ENCODE results near the gene A1BG. TPM values are rescaled to one million over a fixed set of nuclear protein-coding genes. Genes with fewer than 3 reads are reported as not detected.

The A1BG gene, protein sequence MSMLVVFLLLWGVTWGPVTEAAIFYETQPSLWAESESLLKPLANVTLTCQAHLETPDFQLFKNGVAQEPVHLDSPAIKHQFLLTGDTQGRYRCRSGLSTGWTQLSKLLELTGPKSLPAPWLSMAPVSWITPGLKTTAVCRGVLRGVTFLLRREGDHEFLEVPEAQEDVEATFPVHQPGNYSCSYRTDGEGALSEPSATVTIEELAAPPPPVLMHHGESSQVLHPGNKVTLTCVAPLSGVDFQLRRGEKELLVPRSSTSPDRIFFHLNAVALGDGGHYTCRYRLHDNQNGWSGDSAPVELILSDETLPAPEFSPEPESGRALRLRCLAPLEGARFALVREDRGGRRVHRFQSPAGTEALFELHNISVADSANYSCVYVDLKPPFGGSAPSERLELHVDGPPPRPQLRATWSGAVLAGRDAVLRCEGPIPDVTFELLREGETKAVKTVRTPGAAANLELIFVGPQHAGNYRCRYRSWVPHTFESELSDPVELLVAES
- polyA plus RNA-seq (ENCODE audit: low read depth in 6 of 6), result 10 to 100 TPM; 30.6 to 68.3 (median 50.9) TPM

DNA sequence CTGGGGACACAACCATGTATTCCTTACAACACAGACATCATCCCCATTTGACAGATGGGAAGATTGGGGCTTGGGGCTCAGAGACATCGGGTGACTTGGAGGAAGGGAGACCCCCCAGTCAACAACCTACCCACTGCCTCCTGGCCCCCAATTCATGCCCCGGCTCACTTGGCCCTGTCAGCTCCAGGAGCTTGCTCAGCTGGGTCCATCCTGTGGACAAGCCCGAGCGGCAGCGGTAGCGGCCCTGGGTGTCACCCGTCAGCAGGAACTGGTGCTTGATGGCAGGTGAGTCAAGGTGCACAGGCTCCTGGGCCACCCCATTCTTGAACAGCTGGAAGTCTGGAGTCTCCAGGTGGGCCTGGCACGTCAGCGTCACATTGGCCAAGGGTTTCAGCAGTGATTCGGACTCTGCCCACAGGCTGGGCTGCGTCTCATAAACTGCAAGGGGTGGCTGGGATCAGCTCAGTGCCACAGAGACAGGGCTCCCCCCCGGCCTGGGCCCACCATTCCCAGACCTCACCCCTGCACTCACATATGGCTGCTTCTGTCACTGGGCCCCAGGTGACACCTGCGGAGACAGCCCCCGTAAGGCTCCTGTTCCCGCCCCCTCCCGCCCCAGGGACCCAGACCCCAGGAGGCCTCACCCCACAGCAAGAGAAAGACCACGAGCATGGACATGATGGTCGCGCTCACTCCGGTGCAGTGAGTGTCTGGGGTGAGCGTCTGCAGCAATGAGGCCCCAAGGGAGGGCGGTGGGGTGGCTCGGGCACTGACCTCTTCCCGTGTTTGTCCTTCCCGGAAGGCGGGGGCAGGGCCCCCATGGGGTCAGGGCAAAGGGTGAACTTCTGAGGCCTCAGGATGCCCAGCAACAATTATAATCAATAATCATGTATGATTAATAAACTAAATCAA, at the start of gene A1BG:
Gene A1BG, minus strand, starts transcription at position 733 of the 912 bp plus-strand sequence. Its CDS starts 55 bp downstream, at position 678.
- no peak for ATAC-seq (ENCODE audit: low read depth in 2 of 2)
- Mint-ChIP-seq H3K27me3 (peaks cover 0 to 3% (median 0%) of the 10 kb centered on the region in 3 donors), H3K4me1 (peaks cover 12 to 36% (median 26%) of the 10 kb centered on the region in 3 donors), H3K36me3 (peaks cover 0 to 8% of the 10 kb centered on the region in 2 donors), H3K27ac (no peak within 1 kb of the TSS), H3K9me3 (no peaks in the 10 kb centered on the region), H3K4me3 (peak within 1 kb of the TSS in 2 of 8 donors; percentile 38 to 71)
- DNase-seq, result no peak

DNA sequence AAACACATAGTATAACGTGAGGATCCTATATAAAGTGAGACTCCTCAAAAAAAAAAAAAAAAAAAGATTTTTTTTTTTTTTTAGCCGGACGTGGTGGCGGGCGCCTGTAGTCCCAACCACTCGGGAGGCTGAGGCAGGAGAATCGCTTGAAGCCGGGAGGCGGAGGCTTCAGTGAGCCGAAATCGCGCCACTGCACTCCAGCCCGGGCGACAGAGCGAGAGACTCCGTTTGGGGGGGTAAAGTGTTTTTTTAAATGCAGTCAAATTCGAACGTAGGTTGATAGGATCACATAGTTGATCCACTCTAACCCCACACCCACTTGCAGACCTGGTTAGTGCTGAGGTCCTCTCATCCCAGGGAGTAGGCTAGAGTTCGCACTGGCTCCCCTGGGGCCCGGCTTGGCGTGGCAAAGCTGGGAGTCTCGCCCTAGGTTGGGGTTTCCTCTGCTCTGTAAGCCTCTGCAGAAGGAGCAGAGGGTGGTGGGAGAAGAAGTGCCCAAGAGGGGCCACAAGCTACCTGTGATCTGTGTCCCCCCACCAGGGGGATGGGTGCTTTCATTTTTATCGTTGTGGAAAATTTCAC, 48.6 kb upstream of the A1BG start:
- Mint-ChIP-seq H3K27ac (peak overlapping the region in 4 of 6 donors; percentile 90 to 99 (median 98)), H3K36me3 (no peaks in the 10 kb centered on the region), H3K4me1 (peaks cover 11 to 23% (median 18%) of the 10 kb centered on the region in 3 donors), H3K9me3 (no peaks in the 10 kb centered on the region), H3K27me3 (peaks cover 6 to 26% (median 14%) of the 10 kb centered on the region in 3 donors), H3K4me3 (peak overlapping the region in 7 of 8 donors; percentile 9 to 95 (median 90))
- ATAC-seq (ENCODE audit: low read depth in 2 of 2) (no peak), DNase-seq (no peak)

DNA sequence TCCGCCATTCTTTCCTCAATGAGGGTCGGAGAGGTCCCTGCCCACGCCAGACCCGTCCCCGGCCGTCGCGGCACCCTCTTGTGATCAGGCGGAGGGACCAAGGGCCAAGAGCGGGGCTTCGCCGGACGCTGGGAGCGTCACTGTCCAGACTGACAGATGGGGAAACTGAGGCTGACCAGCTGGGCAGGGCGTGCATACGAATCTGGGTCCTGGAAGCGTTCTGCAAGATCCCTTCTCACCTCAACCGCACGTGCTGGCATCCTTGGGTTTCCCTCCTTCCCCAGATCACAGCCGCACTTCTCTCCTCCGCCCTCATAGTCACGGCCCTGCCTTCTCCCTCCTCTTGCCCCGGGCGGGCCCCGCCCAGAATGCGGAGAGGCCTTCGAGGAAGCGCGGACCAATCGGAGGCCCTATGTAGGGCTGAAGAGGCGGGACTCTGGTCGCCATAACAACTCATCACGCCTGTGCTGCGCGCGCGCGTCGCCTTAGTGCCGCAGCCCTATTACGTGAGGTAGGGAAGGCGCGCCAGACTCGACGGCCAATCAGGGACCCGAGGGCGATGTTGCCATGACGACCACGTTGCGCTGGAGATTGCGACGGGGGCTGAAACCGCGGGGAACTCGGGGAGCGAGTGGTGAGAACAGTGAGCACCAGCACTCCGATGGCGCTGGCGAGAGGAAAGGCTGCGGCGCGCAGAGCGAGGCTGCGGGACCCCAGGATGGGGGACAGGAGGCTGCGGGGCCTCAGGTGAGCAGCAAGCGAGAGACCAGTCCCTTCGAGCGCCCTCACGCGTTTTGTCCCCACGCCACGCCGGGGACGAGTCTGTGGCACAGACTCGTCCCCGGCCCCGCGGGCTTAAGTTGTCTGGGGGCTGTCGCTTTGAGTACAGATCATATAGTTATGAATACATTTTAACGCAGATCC, 47.9 kb upstream of the A1BG start:
- peak overlapping the region; percentile 90 to 99 (median 98) for H3K27ac Mint-ChIP-seq
- H3K36me3 Mint-ChIP-seq, result no peaks in the 10 kb centered on the region
- no peaks in the 10 kb centered on the region for H3K9me3 Mint-ChIP-seq
- DNase-seq, result peak; percentile 99
- ATAC-seq (ENCODE audit: low read depth in 2 of 2), result peak; percentile 94 to 96
- peaks cover 6 to 28% (median 15%) of the 10 kb centered on the region in 3 donors for H3K27me3 Mint-ChIP-seq
- H3K4me3 Mint-ChIP-seq, result peak overlapping the region; percentile 79 to 95 (median 94)
- peaks cover 7 to 16% (median 13%) of the 10 kb centered on the region in 3 donors for H3K4me1 Mint-ChIP-seq

DNA sequence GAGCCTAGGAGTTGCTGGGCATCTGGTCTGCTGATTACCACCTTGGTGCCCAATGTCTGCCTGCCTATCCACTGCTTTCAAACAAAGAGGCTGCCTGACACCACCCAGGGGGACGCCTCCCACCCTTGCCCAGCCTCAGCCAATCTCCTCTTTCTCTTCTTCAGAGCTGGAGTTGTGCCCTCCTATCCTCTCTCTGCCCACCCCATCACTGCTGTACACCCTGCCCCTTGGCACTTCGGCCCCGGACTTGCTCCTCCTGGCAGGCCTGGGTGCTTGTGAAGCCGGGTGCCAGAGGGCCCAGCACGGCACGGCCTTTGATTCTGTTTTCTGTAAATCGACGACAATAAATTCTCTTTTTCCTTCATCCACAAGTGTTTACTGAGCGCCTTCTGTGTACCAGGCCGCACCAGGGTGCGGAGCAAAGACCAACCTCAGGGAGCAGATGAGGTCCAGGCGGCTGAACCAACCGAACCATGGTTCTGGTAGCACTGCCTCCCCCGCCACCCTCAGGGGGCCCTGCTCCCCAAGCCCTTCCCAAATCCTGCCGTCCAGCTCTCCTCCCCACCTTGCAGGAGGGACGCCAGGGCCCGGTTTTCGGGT, 47.1 kb upstream of the A1BG start:
- Mint-ChIP-seq H3K27ac (peak overlapping the region in 5 of 6 donors; percentile 33 to 99 (median 90)), H3K9me3 (no peaks in the 10 kb centered on the region), H3K4me1 (peaks cover 13 to 19% (median 16%) of the 10 kb centered on the region in 3 donors), H3K36me3 (no peaks in the 10 kb centered on the region), H3K4me3 (peak overlapping the region; percentile 41 to 95 (median 90)), H3K27me3 (peaks cover 6 to 34% (median 22%) of the 10 kb centered on the region in 3 donors)
- ATAC-seq (ENCODE audit: low read depth in 2 of 2) (no peak), DNase-seq (no peak)

DNA sequence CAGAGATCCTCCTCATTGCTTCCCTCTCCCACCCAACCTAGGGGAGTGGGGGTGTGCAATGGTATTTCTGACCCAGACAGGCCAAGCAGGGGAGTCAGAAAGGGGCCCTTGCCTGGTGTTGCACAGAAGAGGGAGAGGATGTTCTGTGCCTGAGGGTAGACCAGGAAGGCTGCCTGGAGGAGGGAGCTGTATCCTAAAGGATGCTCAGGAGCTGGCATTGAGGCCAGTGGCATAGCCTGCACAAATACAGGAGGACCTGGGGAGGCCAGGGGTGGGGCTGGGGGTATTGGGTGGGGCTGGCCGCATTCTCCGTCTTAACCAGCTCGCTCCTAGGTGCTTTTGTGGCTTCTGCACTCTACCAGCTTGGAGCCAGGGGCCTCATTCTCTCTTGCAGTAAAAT, 46.6 kb upstream of the A1BG start:
- peaks cover under 1 to 2% of the 10 kb centered on the region in 2 donors for H3K36me3 Mint-ChIP-seq
- no peak for DNase-seq
- no peaks in the 10 kb centered on the region for H3K9me3 Mint-ChIP-seq
- no peak overlapping the region for H3K27ac Mint-ChIP-seq
- no peak for ATAC-seq (ENCODE audit: low read depth in 2 of 2)
- peaks cover 13 to 19% (median 16%) of the 10 kb centered on the region in 3 donors for H3K4me1 Mint-ChIP-seq
- H3K27me3 Mint-ChIP-seq, result peaks cover 6 to 34% (median 23%) of the 10 kb centered on the region in 3 donors
- peak overlapping the region in 7 of 8 donors; percentile 42 to 93 (median 62) for H3K4me3 Mint-ChIP-seq

DNA sequence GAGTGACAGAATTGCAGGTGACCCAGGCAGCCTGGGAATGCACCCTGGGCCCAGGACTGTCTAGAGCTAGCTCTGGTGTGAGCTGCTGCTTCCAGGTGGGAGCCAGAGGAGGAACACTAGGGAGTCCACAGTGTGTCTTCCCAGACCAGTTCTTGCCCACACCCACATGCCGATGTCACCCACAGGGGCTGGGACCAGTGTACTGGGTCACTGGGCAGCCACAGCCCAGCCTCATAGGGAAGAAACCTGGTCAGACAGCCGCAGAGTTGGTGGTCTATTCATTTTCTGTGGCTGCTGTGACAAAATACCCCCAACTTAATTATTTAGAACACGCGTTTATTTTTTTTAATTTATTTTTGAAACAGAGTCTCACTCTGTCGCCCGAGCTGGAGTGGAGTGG, 45.3 kb upstream of the A1BG start:
- peaks cover 8 to 14% of the 10 kb centered on the region in 2 donors for H3K36me3 Mint-ChIP-seq
- peaks cover 16 to 26% (median 24%) of the 10 kb centered on the region in 3 donors for H3K4me1 Mint-ChIP-seq
- no peak for ATAC-seq (ENCODE audit: low read depth in 2 of 2)
- DNase-seq, result no peak
- H3K27me3 Mint-ChIP-seq, result peaks cover 6 to 34% (median 23%) of the 10 kb centered on the region in 3 donors
- H3K9me3 Mint-ChIP-seq, result no peaks in the 10 kb centered on the region
- peak overlapping the region in 1 of 6 donors; percentile 57 for H3K27ac Mint-ChIP-seq
- no peak overlapping the region for H3K4me3 Mint-ChIP-seq

DNA sequence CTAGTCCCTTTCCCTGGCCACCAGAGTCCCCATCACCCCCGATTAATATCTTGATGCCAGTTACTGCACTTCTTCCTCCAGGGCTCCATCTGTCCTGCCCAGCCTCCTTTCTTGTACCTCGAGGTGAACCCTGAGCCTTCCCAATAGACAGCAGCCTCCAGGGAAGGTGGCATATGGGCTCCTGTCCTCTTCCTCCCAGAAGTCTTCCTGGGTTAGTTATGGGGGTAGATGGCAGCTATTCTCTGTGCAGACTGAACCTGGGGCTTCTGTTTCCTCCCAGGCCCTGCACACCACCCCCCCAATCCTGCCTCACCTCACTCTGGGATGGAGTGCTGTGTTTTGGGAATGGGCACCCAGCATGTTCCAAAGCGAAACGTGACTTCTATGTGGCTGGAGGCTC, 44.8 kb upstream of the A1BG start:
- DNase-seq (no peak), ATAC-seq (ENCODE audit: low read depth in 2 of 2) (no peak)
- peaks cover 6 to 34% (median 23%) of the 10 kb centered on the region in 3 donors for H3K27me3 Mint-ChIP-seq
- H3K4me1 Mint-ChIP-seq, result peaks cover 16 to 26% (median 25%) of the 10 kb centered on the region in 3 donors
- H3K27ac Mint-ChIP-seq, result no peak overlapping the region
- H3K9me3 Mint-ChIP-seq, result no peaks in the 10 kb centered on the region
- H3K4me3 Mint-ChIP-seq, result peak overlapping the region in 2 of 8 donors; percentile 29 to 71
- peaks cover 11 to 19% of the 10 kb centered on the region in 2 donors for H3K36me3 Mint-ChIP-seq

DNA sequence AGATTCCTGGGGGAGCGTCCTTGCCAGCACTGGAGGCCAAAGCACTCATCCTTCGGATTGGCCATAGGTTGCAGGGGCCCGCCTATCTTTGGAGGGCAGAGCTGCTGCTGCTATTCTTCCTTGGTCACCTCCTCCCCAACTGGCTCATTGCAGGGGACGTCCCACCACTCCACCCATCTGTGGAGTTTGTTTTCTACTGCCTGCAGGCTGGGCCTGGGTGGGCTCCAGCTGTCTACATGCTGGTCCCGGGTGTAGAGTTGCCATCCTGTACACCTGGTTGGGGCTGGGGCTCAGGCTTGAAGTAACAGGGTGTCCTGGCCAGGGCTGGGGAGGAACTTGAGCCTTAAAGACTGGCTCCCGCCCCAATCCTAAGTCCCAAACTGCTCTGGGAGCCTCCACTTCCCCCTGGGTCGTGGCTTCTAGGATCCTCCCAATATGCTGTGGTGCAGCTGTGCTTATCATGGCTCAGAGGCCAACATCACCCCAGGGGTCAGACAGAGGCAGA, 44.3 kb upstream of the A1BG start:
- peaks cover 11 to 23% of the 10 kb centered on the region in 2 donors for H3K36me3 Mint-ChIP-seq
- no peak overlapping the region for H3K27ac Mint-ChIP-seq
- DNase-seq (no peak), ATAC-seq (ENCODE audit: low read depth in 2 of 2) (no peak)
- H3K4me1 Mint-ChIP-seq, result peaks cover 20 to 26% (median 25%) of the 10 kb centered on the region in 3 donors
- H3K4me3 Mint-ChIP-seq, result peak overlapping the region in 4 of 8 donors; percentile 24 to 71 (median 43)
- peaks cover 6 to 34% (median 23%) of the 10 kb centered on the region in 3 donors for H3K27me3 Mint-ChIP-seq
- no peaks in the 10 kb centered on the region for H3K9me3 Mint-ChIP-seq

DNA sequence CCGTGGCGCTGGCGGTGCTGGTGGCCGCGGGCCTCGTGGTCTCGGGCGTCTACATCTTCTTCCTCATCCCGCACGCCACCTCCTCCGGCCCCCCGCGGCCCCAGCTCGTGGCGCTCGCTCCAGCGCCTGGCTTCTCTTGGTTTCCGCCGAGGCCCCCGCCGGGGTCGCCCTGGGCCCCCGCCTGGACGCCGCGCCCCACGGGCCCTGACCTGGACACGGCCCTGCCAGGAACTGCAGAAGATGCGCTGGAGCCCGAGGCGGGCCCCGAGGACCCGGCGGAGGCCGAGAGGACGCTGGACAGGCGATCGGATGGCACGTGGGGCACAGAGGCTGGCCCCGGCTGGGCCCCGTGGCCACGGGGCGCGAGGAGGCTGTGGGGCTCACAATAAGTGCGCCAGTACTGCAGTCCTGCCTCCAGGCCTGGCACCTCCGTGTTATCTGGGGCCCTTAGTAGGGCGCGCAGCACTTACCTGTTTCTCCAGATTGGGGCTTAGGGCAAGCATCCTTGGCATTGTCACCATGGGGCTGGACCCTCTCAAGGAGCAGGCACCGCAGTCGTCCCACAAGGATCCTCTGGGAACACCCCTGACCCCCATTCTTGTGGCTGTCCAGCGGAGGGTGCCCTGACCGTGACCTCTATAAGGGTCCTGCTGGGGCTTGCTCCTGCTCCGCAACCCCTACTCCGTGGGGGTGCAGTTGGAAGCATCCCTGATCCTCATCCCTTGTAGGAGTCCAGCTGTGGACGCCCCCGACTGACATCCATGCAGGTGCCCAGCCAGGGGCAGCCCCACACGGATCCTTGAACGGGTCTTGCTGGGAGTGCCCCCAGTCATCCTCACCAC, 43.6 kb upstream of the A1BG start:
- DNase-seq (no peak), ATAC-seq (ENCODE audit: low read depth in 2 of 2) (no peak)
- H3K4me3 Mint-ChIP-seq, result peak overlapping the region in 5 of 8 donors; percentile 5 to 58 (median 28)
- H3K9me3 Mint-ChIP-seq, result no peaks in the 10 kb centered on the region
- H3K27ac Mint-ChIP-seq, result no peak overlapping the region
- H3K4me1 Mint-ChIP-seq, result peaks cover 22 to 26% (median 25%) of the 10 kb centered on the region in 3 donors
- peaks cover 6 to 34% (median 23%) of the 10 kb centered on the region in 3 donors for H3K27me3 Mint-ChIP-seq
- H3K36me3 Mint-ChIP-seq, result peaks cover 11 to 23% of the 10 kb centered on the region in 2 donors

DNA sequence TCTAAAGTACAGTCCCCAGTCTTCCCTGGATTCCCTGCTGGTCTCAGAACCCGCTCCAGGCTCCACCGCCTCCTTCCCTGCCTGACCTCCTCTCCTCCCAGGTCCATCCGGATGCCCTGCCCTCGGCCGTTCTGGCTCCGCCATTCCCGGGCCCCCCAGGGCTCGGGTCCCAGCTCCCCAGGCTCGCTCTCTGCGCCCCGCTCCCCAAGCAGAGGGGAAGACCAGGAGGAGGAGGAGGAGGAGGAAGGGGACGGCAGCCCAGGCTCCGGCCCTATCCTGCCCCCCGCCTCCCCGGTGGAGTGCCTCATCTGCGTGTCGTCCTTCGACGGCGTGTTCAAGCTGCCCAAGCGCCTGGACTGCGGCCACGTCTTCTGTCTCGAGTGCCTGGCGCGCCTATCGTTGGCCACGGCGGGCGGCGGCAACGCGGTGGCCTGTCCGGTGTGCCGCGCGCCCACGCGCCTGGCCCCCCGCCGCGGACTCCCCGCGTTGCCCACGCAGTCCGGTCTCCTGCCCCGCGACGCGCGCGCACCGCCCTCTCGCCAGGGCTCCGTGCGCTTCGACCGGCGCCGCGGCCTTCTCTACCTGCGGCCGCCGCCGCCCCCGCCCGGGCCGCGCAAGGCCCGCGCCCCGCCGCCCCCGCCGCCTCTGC, 42.8 kb upstream of the A1BG start:
- DNase-seq (no peak), ATAC-seq (ENCODE audit: low read depth in 2 of 2) (no peak)
- peaks cover 11 to 23% of the 10 kb centered on the region in 2 donors for H3K36me3 Mint-ChIP-seq
- H3K4me3 Mint-ChIP-seq, result peak overlapping the region in 2 of 8 donors; percentile 24 to 29
- H3K27ac Mint-ChIP-seq, result no peak overlapping the region
- peaks cover 6 to 32% (median 23%) of the 10 kb centered on the region in 3 donors for H3K27me3 Mint-ChIP-seq
- no peaks in the 10 kb centered on the region for H3K9me3 Mint-ChIP-seq
- H3K4me1 Mint-ChIP-seq, result peaks cover 21 to 22% (median 21%) of the 10 kb centered on the region in 3 donors

All from naive B cell (primary cell).